Measurements from ENCODE around the gene AQP1.

Gene AQP1

DNA sequence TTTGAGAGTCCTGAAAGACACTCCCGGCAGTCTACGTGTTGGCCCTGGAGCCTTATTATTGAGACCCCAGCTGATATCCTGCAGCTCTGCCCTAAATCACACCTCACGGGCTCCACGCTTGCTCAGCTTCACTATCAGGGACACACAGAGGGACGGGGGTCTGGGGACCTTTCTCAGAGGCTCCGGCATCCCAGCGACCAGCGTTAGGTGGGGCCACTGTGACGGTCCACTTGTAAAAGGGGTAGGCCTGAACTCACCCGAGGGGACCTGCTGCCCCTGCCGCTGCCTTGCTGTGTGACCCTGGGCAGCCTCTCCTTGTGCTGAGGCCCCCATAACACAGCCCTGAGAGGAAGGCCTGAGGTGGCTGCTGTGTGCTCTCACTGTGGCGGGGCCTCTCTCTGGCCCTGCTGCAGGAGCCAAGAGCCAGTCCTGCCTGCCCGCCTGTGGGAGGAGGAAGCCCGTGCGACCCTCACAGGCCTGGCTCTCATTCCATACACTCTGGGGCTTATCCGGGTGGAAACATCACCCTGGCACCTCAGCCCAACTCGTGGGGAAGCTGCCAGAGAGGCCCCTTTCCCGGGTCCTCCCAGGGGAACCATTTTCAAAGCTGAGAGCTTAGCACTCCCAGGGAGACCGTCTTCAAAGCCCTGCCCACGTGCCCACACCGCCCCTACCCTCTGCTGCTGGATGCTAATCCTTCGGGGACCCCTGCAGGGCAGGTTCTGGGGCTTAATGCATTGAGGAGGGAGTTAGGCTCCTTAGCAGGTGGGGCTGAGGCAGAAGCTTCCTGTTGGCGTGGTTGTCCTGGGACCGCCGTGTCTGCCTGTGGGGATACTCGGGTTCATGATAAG, 21.7 kb downstream of the AQP1 start:
- H2AK5ac ChIP-seq (ENCODE audit: low read length, severe bottlenecking), result peak overlapping the region; percentile 96
- no peak for DNase-seq
- peak overlapping the region in 1 of 2 experiments; percentile 23 for H2BK12ac ChIP-seq (ENCODE audit: low read length in 2 of 2)
- H3K27ac ChIP-seq (ENCODE audit: low read length, poor library complexity, severe bottlenecking), result peak overlapping the region; percentile 100
- no peak overlapping the region for H3K4me2 ChIP-seq (ENCODE audit: low read length, poor library complexity, severe bottlenecking)
- no peak overlapping the region for H3K4me3 ChIP-seq (ENCODE audit: insufficient read depth in 1 of 2, low read depth in 1 of 2, low read length in 2 of 2)
- no peak overlapping the region for H3K9ac ChIP-seq (ENCODE audit: low read length)
- WGBS, result 80% methylated on average over 26 of the region's 26 CpGs
- H3K79me1 ChIP-seq (replicated peaks; ENCODE audit: low read length, poor library complexity, severe bottlenecking), result no peaks in the 10 kb centered on the region
- H2BK5ac ChIP-seq (ENCODE audit: low read depth, low read length, poor library complexity, severe bottlenecking), result peak overlapping the region; percentile 81
- no peak overlapping the region for H2AFZ ChIP-seq (ENCODE audit: low read depth, low read length)
- H3K14ac ChIP-seq (ENCODE audit: low read length in 2 of 2), result no peak overlapping the region
- peaks cover 48% of the 10 kb centered on the region for H3K4me1 ChIP-seq (ENCODE audit: control insufficient read depth, insufficient read depth, low read depth, low read length)
- H3K18ac ChIP-seq (ENCODE audit: low read depth in 1 of 2, low read length in 2 of 2), result peak overlapping the region in 1 of 2 experiments; percentile 41
- H2BK120ac ChIP-seq (ENCODE audit: low read depth, low read length), result no peak overlapping the region
- no peaks in the 10 kb centered on the region for H3K9me3 ChIP-seq (ENCODE audit: control insufficient read depth, low read length)
- H3K36me3 ChIP-seq (ENCODE audit: control insufficient read depth in 1 of 2, insufficient read depth in 2 of 2, low read depth in 1 of 2, low read length in 2 of 2), result no peaks in the 10 kb centered on the region
- H4K8ac ChIP-seq (ENCODE audit: low read length), result no peak overlapping the region
- peaks cover 0 to 7% of the 10 kb centered on the region in 2 experiments for H3K27me3 ChIP-seq (ENCODE audit: control insufficient read depth in 1 of 2, insufficient read depth in 1 of 2, low read length in 2 of 2)
- H3K4ac ChIP-seq (ENCODE audit: low read depth in 1 of 2, low read length in 2 of 2), result no peak overlapping the region
- peak overlapping the region; percentile 70 for H2BK15ac ChIP-seq (ENCODE audit: low read depth, poor library complexity, severe bottlenecking)
- H3K23ac ChIP-seq (ENCODE audit: low read length in 2 of 2), result no peak overlapping the region
- H4K91ac ChIP-seq (ENCODE audit: low read length), result no peak overlapping the region

GRCh38 chr7:30934225-30934624, 22.6 kb downstream of the AQP1 start:
- Histone ChIP-seq H3K4me2 (ENCODE audit: low read length, poor library complexity, severe bottlenecking) (no peak overlapping the region), H2BK5ac (ENCODE audit: low read depth, low read length, poor library complexity, severe bottlenecking) (no peak overlapping the region), H3K4ac (ENCODE audit: low read depth in 1 of 2, low read length in 2 of 2) (no peak overlapping the region), H3K79me1 (replicated peaks; ENCODE audit: low read length, poor library complexity, severe bottlenecking) (no peaks in the 10 kb centered on the region), H2AK5ac (ENCODE audit: low read length, severe bottlenecking) (peak overlapping the region; percentile 68), H4K91ac (ENCODE audit: low read length) (no peak overlapping the region), H3K14ac (ENCODE audit: low read length in 2 of 2) (no peak overlapping the region), H4K8ac (ENCODE audit: low read length) (no peak overlapping the region), H2BK15ac (ENCODE audit: low read depth, poor library complexity, severe bottlenecking) (no peak overlapping the region), H3K36me3 (ENCODE audit: control insufficient read depth in 1 of 2, insufficient read depth in 2 of 2, low read depth in 1 of 2, low read length in 2 of 2) (no peaks in the 10 kb centered on the region), H2BK12ac (ENCODE audit: low read length in 2 of 2) (no peak overlapping the region), H3K4me3 (ENCODE audit: insufficient read depth in 1 of 2, low read depth in 1 of 2, low read length in 2 of 2) (no peak overlapping the region), H3K27ac (ENCODE audit: low read length, poor library complexity, severe bottlenecking) (no peak overlapping the region), H3K9ac (ENCODE audit: low read length) (no peak overlapping the region), H3K18ac (ENCODE audit: low read depth in 1 of 2, low read length in 2 of 2) (peak overlapping the region in 1 of 2 experiments; percentile 11), H3K27me3 (ENCODE audit: control insufficient read depth in 1 of 2, insufficient read depth in 1 of 2, low read length in 2 of 2) (peaks cover 0 to 7% of the 10 kb centered on the region in 2 experiments), H2BK120ac (ENCODE audit: low read depth, low read length) (no peak overlapping the region), H3K4me1 (ENCODE audit: control insufficient read depth, insufficient read depth, low read depth, low read length) (peaks cover 46% of the 10 kb centered on the region), H2AFZ (ENCODE audit: low read depth, low read length) (no peak overlapping the region), H3K9me3 (ENCODE audit: control insufficient read depth, low read length) (no peaks in the 10 kb centered on the region), H3K23ac (ENCODE audit: low read length in 2 of 2) (no peak overlapping the region)
- WGBS, result 88% methylated on average over 5 of the region's 5 CpGs
- DNase-seq, result no peak

DNA sequence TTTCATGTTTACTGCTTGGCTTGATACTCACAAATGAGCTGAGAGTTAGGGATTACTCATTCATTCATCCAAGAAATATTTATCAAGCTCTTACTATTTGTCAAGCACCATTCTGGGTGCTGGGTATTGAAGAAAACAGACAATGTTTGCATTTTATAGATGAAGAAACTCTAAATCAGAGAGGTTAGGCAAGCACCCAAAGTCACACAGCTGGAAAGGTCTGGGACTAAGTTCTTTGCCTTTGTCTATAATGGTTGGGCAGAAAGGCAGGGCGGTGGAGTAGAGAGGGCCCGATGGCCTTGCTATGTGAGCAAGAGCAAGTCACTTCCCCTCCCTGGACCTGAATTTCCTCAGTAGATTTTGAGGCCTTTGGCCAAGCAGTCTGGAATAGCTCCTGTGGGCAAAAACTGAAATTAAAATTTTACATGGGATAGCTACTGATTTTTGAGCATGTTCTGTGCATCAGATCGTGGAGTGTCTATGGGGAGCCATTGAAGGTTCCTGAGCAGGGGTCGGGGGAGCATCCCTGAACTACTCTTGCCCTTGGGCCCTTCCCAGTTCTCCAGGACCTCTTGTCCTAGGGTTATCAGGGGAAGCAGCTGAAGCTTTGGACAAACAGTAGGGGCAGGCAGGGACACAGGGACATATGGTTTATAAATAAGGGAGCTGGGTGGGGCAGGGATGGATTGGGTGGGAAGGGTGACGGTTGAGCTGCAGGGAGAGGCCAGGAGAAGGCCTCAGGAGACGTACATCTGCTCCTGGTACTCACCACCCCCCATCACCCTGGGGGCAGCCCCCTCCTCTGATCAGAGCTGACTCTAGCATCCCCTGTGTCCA, 23.3 kb downstream of the AQP1 start:
- no peak overlapping the region for H3K27ac ChIP-seq (ENCODE audit: low read length, poor library complexity, severe bottlenecking)
- WGBS, result 93% methylated on average over 5 of the region's 6 CpGs
- H2AK5ac ChIP-seq (ENCODE audit: low read length, severe bottlenecking), result peak overlapping the region; percentile 97
- H3K4me2 ChIP-seq (ENCODE audit: low read length, poor library complexity, severe bottlenecking), result no peak overlapping the region
- no peak overlapping the region for H3K23ac ChIP-seq (ENCODE audit: low read length in 2 of 2)
- no peak overlapping the region for H3K14ac ChIP-seq (ENCODE audit: low read length in 2 of 2)
- DNase-seq, result no peak
- no peak overlapping the region for H2BK120ac ChIP-seq (ENCODE audit: low read depth, low read length)
- peaks cover 0 to 10% of the 10 kb centered on the region in 2 experiments for H3K27me3 ChIP-seq (ENCODE audit: control insufficient read depth in 1 of 2, insufficient read depth in 1 of 2, low read length in 2 of 2)
- H2BK12ac ChIP-seq (ENCODE audit: low read length in 2 of 2), result no peak overlapping the region
- H2BK15ac ChIP-seq (ENCODE audit: low read depth, poor library complexity, severe bottlenecking), result no peak overlapping the region
- H2AFZ ChIP-seq (ENCODE audit: low read depth, low read length), result no peak overlapping the region
- H4K8ac ChIP-seq (ENCODE audit: low read length), result no peak overlapping the region
- H3K79me1 ChIP-seq (replicated peaks; ENCODE audit: low read length, poor library complexity, severe bottlenecking), result no peaks in the 10 kb centered on the region
- no peak overlapping the region for H4K91ac ChIP-seq (ENCODE audit: low read length)
- H3K18ac ChIP-seq (ENCODE audit: low read depth in 1 of 2, low read length in 2 of 2), result no peak overlapping the region
- no peak overlapping the region for H3K4ac ChIP-seq (ENCODE audit: low read depth in 1 of 2, low read length in 2 of 2)
- no peaks in the 10 kb centered on the region for H3K36me3 ChIP-seq (ENCODE audit: control insufficient read depth in 1 of 2, insufficient read depth in 2 of 2, low read depth in 1 of 2, low read length in 2 of 2)
- H3K4me1 ChIP-seq (ENCODE audit: control insufficient read depth, insufficient read depth, low read depth, low read length), result peaks cover 42% of the 10 kb centered on the region
- H3K9ac ChIP-seq (ENCODE audit: low read length), result no peak overlapping the region
- no peaks in the 10 kb centered on the region for H3K9me3 ChIP-seq (ENCODE audit: control insufficient read depth, low read length)
- H3K4me3 ChIP-seq (ENCODE audit: insufficient read depth in 1 of 2, low read depth in 1 of 2, low read length in 2 of 2), result no peak overlapping the region
- no peak overlapping the region for H2BK5ac ChIP-seq (ENCODE audit: low read depth, low read length, poor library complexity, severe bottlenecking)

DNA sequence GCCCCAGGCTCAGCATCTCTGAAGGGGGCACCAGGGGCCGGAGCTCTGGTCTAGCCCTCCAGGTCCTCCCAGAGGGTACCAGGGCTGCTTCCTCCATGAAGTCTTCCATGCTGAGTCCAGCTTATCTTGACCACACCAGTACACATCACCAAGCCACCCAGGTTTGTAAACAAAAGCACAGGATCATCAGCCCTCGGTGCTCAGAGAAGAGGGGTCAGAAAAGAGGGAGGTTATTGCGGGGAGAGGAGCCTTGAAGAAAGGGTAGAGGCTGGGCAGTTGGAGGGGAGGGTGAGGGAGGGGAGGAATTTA, 23.9 kb downstream of the AQP1 start:
- H3K4ac ChIP-seq (ENCODE audit: low read depth in 1 of 2, low read length in 2 of 2), result no peak overlapping the region
- no peaks in the 10 kb centered on the region for H3K79me1 ChIP-seq (replicated peaks; ENCODE audit: low read length, poor library complexity, severe bottlenecking)
- H2BK15ac ChIP-seq (ENCODE audit: low read depth, poor library complexity, severe bottlenecking), result peak overlapping the region; percentile 8
- no peak overlapping the region for H3K4me3 ChIP-seq (ENCODE audit: insufficient read depth in 1 of 2, low read depth in 1 of 2, low read length in 2 of 2)
- no peaks in the 10 kb centered on the region for H3K9me3 ChIP-seq (ENCODE audit: control insufficient read depth, low read length)
- H3K9ac ChIP-seq (ENCODE audit: low read length), result no peak overlapping the region
- DNase-seq, result no peak
- H3K18ac ChIP-seq (ENCODE audit: low read depth in 1 of 2, low read length in 2 of 2), result no peak overlapping the region
- H2BK120ac ChIP-seq (ENCODE audit: low read depth, low read length), result no peak overlapping the region
- 79% methylated on average over 3 of the region's 3 CpGs for WGBS
- H3K14ac ChIP-seq (ENCODE audit: low read length in 2 of 2), result no peak overlapping the region
- no peak overlapping the region for H2BK12ac ChIP-seq (ENCODE audit: low read length in 2 of 2)
- H3K27ac ChIP-seq (ENCODE audit: low read length, poor library complexity, severe bottlenecking), result no peak overlapping the region
- H3K4me1 ChIP-seq (ENCODE audit: control insufficient read depth, insufficient read depth, low read depth, low read length), result peaks cover 42% of the 10 kb centered on the region
- H3K4me2 ChIP-seq (ENCODE audit: low read length, poor library complexity, severe bottlenecking), result no peak overlapping the region
- H4K91ac ChIP-seq (ENCODE audit: low read length), result no peak overlapping the region
- peak overlapping the region; percentile 3 for H2BK5ac ChIP-seq (ENCODE audit: low read depth, low read length, poor library complexity, severe bottlenecking)
- H2AFZ ChIP-seq (ENCODE audit: low read depth, low read length), result no peak overlapping the region
- H3K36me3 ChIP-seq (ENCODE audit: control insufficient read depth in 1 of 2, insufficient read depth in 2 of 2, low read depth in 1 of 2, low read length in 2 of 2), result no peaks in the 10 kb centered on the region
- no peak overlapping the region for H4K8ac ChIP-seq (ENCODE audit: low read length)
- peaks cover 2 to 16% of the 10 kb centered on the region in 2 experiments for H3K27me3 ChIP-seq (ENCODE audit: control insufficient read depth in 1 of 2, insufficient read depth in 1 of 2, low read length in 2 of 2)
- H2AK5ac ChIP-seq (ENCODE audit: low read length, severe bottlenecking), result peak overlapping the region; percentile 97
- no peak overlapping the region for H3K23ac ChIP-seq (ENCODE audit: low read length in 2 of 2)

All from mesenchymal stem cell (in vitro differentiated cells and primary cell).